Activated naive CD4-positive, alpha-beta T cell treated with anti-CD3 and anti-CD28 coated beads for 36 hours (primary cell): Measurements from ENCODE around the gene DHDDS. TPM values are rescaled to one million over a fixed set of nuclear protein-coding genes. Genes with fewer than 3 reads are reported as not detected.
"Not testable (repeated sequence)": the region's sequence is repeated elsewhere in the genome, so short reads cannot be mapped to it uniquely, and the experiment has no call there.

Experiments
- CTCF ChIA-PET: fragments of 350-600 bp; sonication (Branson Sonifier 250); formaldehyde crosslinking; loops from one replicate; lab custom pipeline; 2021; ENCODE audit warnings: antibody characterized with exemption; lab: Charles Lee
- DNase-seq: peaks from one replicate; pipeline ENCODE4 v3.0.0-alpha.2; 2020
- H3K27ac Mint-ChIP-seq: one replicate; pipeline ENCODE4 v1.8.0; 2021; ENCODE audit warnings: mild to moderate bottlenecking, mixed read lengths
- H3K27me3 Mint-ChIP-seq: one replicate; pipeline ENCODE4 v1.8.0; 2021; ENCODE audit warnings: low read depth, mixed read lengths
- H3K36me3 Mint-ChIP-seq: one replicate; pipeline ENCODE4 v1.8.0; 2021; ENCODE audit warnings: low read depth, mixed read lengths
- H3K4me1 Mint-ChIP-seq: one replicate; pipeline ENCODE4 v1.8.0; 2021; ENCODE audit warnings: low read depth, mixed read lengths
- H3K4me3 Mint-ChIP-seq: one replicate; pipeline ENCODE4 v1.8.0; 2021; ENCODE audit warnings: mild to moderate bottlenecking, moderate library complexity, mixed read lengths
- H3K9me3 Mint-ChIP-seq: one replicate; pipeline ENCODE4 v1.8.0; 2021; ENCODE audit warnings: mixed read lengths
- intact Hi-C: fragments of 100-400 bp; cut with micrococcal nuclease; formaldehyde crosslinking; loops from one replicate; pipeline ENCODE4 v1.15.1; 2023
- total RNA-seq, 2 experiments: library from RNA; stranded (reverse); gene quantifications; one replicate each; pipeline ENCODE4 v1.2.3, GENCODE V29; 2021

DHDDS gene
- total RNA-seq, 2 experiments from 2014 or later, result 26.2 to 26.3 TPM

GRCh38 chr1:26482921-26483320 lies 50.8 kb downstream of the DHDDS start:
- no peak for DNase-seq
- H3K4me3 Mint-ChIP-seq, result no peak overlapping the region
- no peaks in the 10 kb centered on the region for H3K27me3 Mint-ChIP-seq
- H3K36me3 Mint-ChIP-seq, result peaks cover 5% of the 10 kb centered on the region
- H3K9me3 Mint-ChIP-seq, result no peaks in the 10 kb centered on the region
- peaks cover 14% of the 10 kb centered on the region for H3K4me1 Mint-ChIP-seq
- H3K27ac Mint-ChIP-seq, result peak overlapping the region; percentile 56
- intact Hi-C loops, result no loop called here
- CTCF ChIA-PET, result no interaction called here

DNA sequence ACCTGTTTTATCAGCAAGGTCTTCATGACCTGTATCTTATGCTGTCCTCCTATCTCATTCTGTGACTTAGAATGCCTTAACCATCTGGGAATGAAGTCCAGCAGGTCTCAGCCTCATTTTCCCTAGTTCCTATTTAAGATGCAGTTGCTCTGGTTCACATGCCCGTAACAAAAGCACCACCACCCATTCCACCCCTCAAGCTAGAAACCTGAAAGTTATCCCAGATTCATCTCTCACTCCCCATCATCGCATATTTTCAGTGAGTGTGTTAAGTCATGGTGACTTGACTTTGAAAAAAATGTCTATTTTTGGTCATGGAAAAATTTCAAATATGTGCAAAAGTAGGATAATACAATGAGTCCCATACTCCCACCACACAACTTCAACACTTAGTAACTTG lies 51.9 kb downstream of the DHDDS start:
- Mint-ChIP-seq H3K27me3 (no peaks in the 10 kb centered on the region), H3K36me3 (no peaks in the 10 kb centered on the region), H3K27ac (no peak overlapping the region), H3K9me3 (no peaks in the 10 kb centered on the region), H3K4me3 (no peak overlapping the region), H3K4me1 (peaks cover 14% of the 10 kb centered on the region)
- intact Hi-C loops, result no loop called here
- DNase-seq, result no peak
- CTCF ChIA-PET, result no interaction called here

DNA sequence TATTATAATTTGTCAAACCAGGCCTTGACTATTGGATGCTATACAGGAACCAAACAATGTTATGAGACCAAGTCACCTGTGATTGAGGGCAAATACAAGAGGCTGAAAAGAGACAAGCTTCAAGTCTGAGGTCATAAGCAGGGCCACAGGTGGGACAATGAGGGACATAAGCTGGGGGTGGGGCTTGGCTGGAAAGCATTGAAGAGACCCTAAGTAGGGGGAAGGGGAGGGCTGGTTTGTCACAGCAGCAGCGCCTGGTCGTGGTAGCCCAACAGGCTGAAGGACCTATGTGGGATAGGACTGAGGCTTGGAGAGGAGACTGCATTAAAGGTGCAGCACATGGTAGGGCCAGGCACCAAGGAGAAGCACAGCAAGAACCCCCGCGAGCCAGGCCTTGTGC lies 58.0 kb downstream of the DHDDS start:
- Mint-ChIP-seq H3K4me1 (no peaks in the 10 kb centered on the region), H3K27ac (no peak overlapping the region)

DNA sequence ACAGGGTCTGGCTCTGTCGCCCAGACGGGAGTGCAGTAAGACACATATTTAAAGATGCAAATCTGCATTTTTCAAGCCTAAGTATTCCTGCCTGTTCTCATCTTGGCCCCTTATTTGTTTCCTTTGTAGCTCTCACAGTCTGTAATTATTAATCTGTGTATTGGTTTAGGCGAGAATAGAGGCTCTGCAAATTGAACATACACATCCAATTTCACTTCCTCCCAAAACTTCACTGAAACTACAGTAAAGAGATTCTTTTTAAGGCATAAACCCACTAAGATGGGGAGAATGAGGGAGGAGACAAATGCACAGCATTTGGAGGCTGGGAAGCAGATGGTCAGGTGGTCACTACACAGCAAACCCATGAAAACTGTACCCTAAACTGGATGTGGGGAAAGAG lies 61.1 kb downstream of the DHDDS start:
- CTCF ChIA-PET, result no interaction called here
- Mint-ChIP-seq H3K27ac (no peak overlapping the region), H3K9me3 (no peaks in the 10 kb centered on the region), H3K4me3 (no peak overlapping the region), H3K27me3 (no peaks in the 10 kb centered on the region), H3K36me3 (no peaks in the 10 kb centered on the region), H3K4me1 (peaks cover 6% of the 10 kb centered on the region)
- intact Hi-C loops, result no loop called here
- no peak for DNase-seq

More for the DNA sequence above, 58.0 kb downstream of the DHDDS start:
- H3K9me3 Mint-ChIP-seq, result no peaks in the 10 kb centered on the region
- H3K27me3 Mint-ChIP-seq, result no peaks in the 10 kb centered on the region
- DNase-seq, result no peak
- CTCF ChIA-PET, result interaction anchor here (0.6 to 1.0 kb wide), 3 partner anchors 10 to 397 kb away, joined by 3 to 7 read pairs (median 3); no protein-coding TSS in a partner anchor
- intact Hi-C loops, result no loop called here
- H3K36me3 Mint-ChIP-seq, result no peaks in the 10 kb centered on the region
- H3K4me3 Mint-ChIP-seq, result no peak overlapping the region

GRCh38 chr1:26493938-26494337 lies 61.8 kb downstream of the DHDDS start:
- Mint-ChIP-seq H3K36me3 (no peaks in the 10 kb centered on the region), H3K27ac (no peak overlapping the region), H3K9me3 (no peaks in the 10 kb centered on the region), H3K4me1 (peaks cover 7% of the 10 kb centered on the region), H3K27me3 (no peaks in the 10 kb centered on the region), H3K4me3 (no peak overlapping the region)
- CTCF ChIA-PET, result no interaction called here
- no peak for DNase-seq
- intact Hi-C loops, result no loop called here

GRCh38 chr1:26496861-26497260 lies 64.7 kb downstream of the DHDDS start:
- H3K36me3 Mint-ChIP-seq, result no peaks in the 10 kb centered on the region
- intact Hi-C loops, result no loop called here
- no peaks in the 10 kb centered on the region for H3K27me3 Mint-ChIP-seq
- H3K4me1 Mint-ChIP-seq, result peaks cover 16% of the 10 kb centered on the region
- H3K9me3 Mint-ChIP-seq, result no peaks in the 10 kb centered on the region
- CTCF ChIA-PET, result interaction anchor here (1.2 kb wide), 1 partner anchor 27 kb away, joined by 3 read pairs; no protein-coding TSS in a partner anchor
- no peak for DNase-seq
- H3K4me3 Mint-ChIP-seq, result no peak overlapping the region
- no peak overlapping the region for H3K27ac Mint-ChIP-seq

DNA sequence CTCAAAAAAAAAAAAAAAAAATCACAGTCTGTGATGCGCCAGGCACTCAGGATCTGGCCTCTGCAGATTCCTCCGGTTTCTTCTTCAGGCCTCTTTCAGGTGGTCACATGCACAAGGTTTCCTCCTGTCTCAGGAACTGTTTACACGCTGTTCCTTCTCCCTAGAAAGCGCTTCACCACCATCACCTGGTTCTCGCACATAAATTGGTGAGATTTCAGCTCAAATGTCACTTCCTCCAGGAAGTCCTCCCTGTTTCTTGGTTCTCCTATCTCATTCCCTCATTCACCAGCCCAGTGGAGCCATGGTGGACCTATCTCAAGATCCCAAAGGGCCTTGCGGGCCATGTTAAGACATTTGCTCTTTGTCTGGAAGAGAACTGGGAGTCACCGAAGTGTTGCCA lies 66.8 kb downstream of the DHDDS start:
- no peaks in the 10 kb centered on the region for H3K9me3 Mint-ChIP-seq
- no peaks in the 10 kb centered on the region for H3K27me3 Mint-ChIP-seq
- H3K27ac Mint-ChIP-seq, result no peak overlapping the region
- H3K4me1 Mint-ChIP-seq, result peaks cover 18% of the 10 kb centered on the region
- H3K4me3 Mint-ChIP-seq, result peak overlapping the region; percentile 43
- CTCF ChIA-PET, result interaction anchor here (0.6 to 3.0 kb wide), 5 partner anchors 32 to 200 kb away, joined by 3 to 27 read pairs (median 14); partner anchors contain the start of gene RPS6KA1
- DNase-seq, result no peak
- intact Hi-C loops, result no loop called here
- no peaks in the 10 kb centered on the region for H3K36me3 Mint-ChIP-seq

GRCh38 chr1:26500488-26501175 lies 68.5 kb downstream of the DHDDS start:
- peaks cover 18% of the 10 kb centered on the region for H3K4me1 Mint-ChIP-seq
- H3K9me3 Mint-ChIP-seq, result no peaks in the 10 kb centered on the region
- H3K4me3 Mint-ChIP-seq, result peak overlapping the region; percentile 87
- peak; percentile 93 for DNase-seq
- no peaks in the 10 kb centered on the region for H3K36me3 Mint-ChIP-seq
- no peaks in the 10 kb centered on the region for H3K27me3 Mint-ChIP-seq
- CTCF ChIA-PET, result interaction anchor here (0.6 to 3.0 kb wide), 24 partner anchors 8 to 387 kb away, joined by 3 to 27 read pairs (median 4); partner anchors contain the start of gene RPS6KA1
- H3K27ac Mint-ChIP-seq, result peak overlapping the region; percentile 96
- intact Hi-C loops, result loop anchor here (1.0 to 2.0 kb wide), 10 partner anchors 28 to 421 kb away; partner anchors contain the start of genes HMGN2 and NUDC

DNA sequence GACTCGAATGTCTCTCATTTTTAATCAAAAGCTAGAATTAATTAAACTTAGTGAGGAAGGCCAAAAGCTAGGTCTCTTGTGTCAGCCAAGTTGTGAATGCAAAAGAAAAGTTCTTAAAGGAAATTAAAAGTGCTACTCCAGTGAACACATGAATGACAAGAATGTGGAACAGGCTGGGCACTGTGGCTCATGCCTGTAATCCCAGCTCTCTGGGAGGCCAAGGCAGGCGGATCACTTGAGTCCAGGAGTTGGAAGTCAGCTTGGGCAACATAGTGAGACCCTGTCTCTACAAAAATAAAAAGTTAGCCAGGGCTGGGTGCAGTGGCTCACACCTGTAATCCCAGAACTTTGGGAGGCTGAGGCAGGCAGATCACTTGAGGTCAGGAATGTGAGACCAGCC lies 78.6 kb downstream of the DHDDS start:
- intact Hi-C loops, H3K36me3 Mint-ChIP-seq, H3K27ac Mint-ChIP-seq, H3K4me3 Mint-ChIP-seq, H3K27me3 Mint-ChIP-seq, H3K9me3 Mint-ChIP-seq, H3K4me1 Mint-ChIP-seq, CTCF ChIA-PET, DNase-seq: not testable (repeated sequence)

DNA sequence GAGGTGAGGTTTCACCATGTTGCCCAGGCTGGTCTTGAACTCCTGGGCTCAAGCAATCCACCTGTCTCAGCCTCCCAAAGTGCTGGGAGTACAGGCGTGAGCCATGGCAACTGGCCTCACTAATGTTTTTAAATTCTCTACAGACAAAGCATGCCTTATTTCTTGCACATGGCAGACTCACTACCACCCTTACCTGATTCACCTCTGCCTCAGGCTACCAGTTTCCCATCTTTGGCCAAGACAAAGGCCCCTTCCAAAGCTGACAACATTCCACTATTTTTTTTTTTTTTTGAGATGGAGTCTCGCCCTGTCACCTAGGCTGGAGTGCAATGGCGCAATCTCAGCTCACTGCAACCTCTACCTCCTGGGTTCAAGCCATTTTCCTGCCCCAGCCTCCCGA lies 83.7 kb downstream of the DHDDS start:
- DNase-seq, CTCF ChIA-PET, H3K36me3 Mint-ChIP-seq, H3K4me3 Mint-ChIP-seq, H3K27me3 Mint-ChIP-seq, H3K9me3 Mint-ChIP-seq, H3K27ac Mint-ChIP-seq, H3K4me1 Mint-ChIP-seq, intact Hi-C loops: not testable (repeated sequence)

- Mint-ChIP-seq H3K4me3 (no peak overlapping the region), H3K27me3 (no peaks in the 10 kb centered on the region), H3K36me3 (no peaks in the 10 kb centered on the region), H3K27ac (no peak overlapping the region), H3K9me3 (no peaks in the 10 kb centered on the region), H3K4me1 (no peaks in the 10 kb centered on the region)
- intact Hi-C loops, result no loop called here
- DNase-seq, result no peak
- CTCF ChIA-PET, result interaction anchor here (1.1 kb wide), 2 partner anchors 11 to 100 kb away, joined by 3 to 4 read pairs; no protein-coding TSS in a partner anchor
These were observed 85.1 kb downstream of the DHDDS start for GRCh38 chr1:26516987-26517765.

DNA sequence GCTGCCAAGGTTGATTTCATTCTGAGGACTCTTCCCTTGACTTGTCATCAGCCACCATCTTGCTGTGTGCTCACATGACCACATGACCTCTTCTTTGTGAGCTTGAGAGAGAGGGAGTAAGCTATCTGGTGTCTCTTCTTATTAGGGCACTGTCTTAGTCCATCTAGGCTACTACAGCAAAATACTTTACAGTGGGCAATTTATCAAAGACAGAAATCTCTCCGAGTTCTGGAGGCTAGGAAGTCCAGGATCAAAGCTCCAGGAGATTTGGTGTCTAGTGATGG lies 85.6 kb downstream of the DHDDS start:
- Mint-ChIP-seq H3K27ac (no peak overlapping the region), H3K9me3 (no peaks in the 10 kb centered on the region), H3K4me1 (no peaks in the 10 kb centered on the region), H3K27me3 (no peaks in the 10 kb centered on the region), H3K4me3 (no peak overlapping the region), H3K36me3 (no peaks in the 10 kb centered on the region)
- intact Hi-C loops, result no loop called here
- CTCF ChIA-PET, result interaction anchor here (1.1 to 1.2 kb wide), 3 partner anchors 10 to 101 kb away, joined by 3 to 5 read pairs (median 4); no protein-coding TSS in a partner anchor
- DNase-seq, result no peak
